ENCODE measurements around the gene SCAF8.
"Not testable (repeated sequence)": the region's sequence is repeated elsewhere in the genome, so short reads cannot be mapped to it uniquely, and the experiment has no call there.

Gene SCAF8

GRCh38 chr6:154733183-154733625, at the start of gene SCAF8:
TSS of gene SCAF8 (plus strand) at chr6:154733416. CDS start at chr6:154733901, 485 bp downstream.
- Mint-ChIP-seq H3K27me3 (no peaks in the 10 kb centered on the region), H3K4me3 (peak within 1 kb of the TSS; percentile 89 to 95), H3K4me1 (peaks cover 22 to 48% of the 10 kb centered on the region in 2 donors), H3K9me3 (no peaks in the 10 kb centered on the region), H3K36me3 (peaks cover 8 to 17% of the 10 kb centered on the region in 2 donors), H3K27ac (peak within 1 kb of the TSS; percentile 100)
- DNase-seq = peak; percentile 82
- peak; percentile 83 to 84 for ATAC-seq (replicated peaks)

- H3K27ac Mint-ChIP-seq = peak overlapping the region; percentile 76
- DNase-seq (peak; percentile 4), ATAC-seq (replicated peaks) (peak; percentile 91 to 92)
- H3K36me3 Mint-ChIP-seq = no peaks in the 10 kb centered on the region
- peaks cover 10 to 27% of the 10 kb centered on the region in 2 donors for H3K4me1 Mint-ChIP-seq
- H3K9me3 Mint-ChIP-seq = no peaks in the 10 kb centered on the region
- H3K27me3 Mint-ChIP-seq = no peaks in the 10 kb centered on the region
- peak overlapping the region; percentile 21 to 40 for H3K4me3 Mint-ChIP-seq
Observed at GRCh38 chr6:154683756-154684523, 49.3 kb upstream of the SCAF8 start.

GRCh38 chr6:154686162-154686561, 47.1 kb upstream of the SCAF8 start:
- ATAC-seq (replicated peaks) (no peak), DNase-seq (no peak)
- Mint-ChIP-seq H3K36me3 (no peaks in the 10 kb centered on the region), H3K9me3 (no peaks in the 10 kb centered on the region), H3K4me1 (peaks cover 14 to 27% of the 10 kb centered on the region in 2 donors), H3K27ac (no peak overlapping the region), H3K4me3 (no peak overlapping the region), H3K27me3 (no peaks in the 10 kb centered on the region)

- no peaks in the 10 kb centered on the region for H3K27me3 Mint-ChIP-seq
- peaks cover 7 to 12% of the 10 kb centered on the region in 2 donors for H3K4me1 Mint-ChIP-seq
- no peak for ATAC-seq (replicated peaks)
- no peak for DNase-seq
- no peaks in the 10 kb centered on the region for H3K9me3 Mint-ChIP-seq
- H3K4me3 Mint-ChIP-seq = no peak overlapping the region
- no peaks in the 10 kb centered on the region for H3K36me3 Mint-ChIP-seq
- no peak overlapping the region for H3K27ac Mint-ChIP-seq
Observed at GRCh38 chr6:154689493-154690255, 43.5 kb upstream of the SCAF8 start.

GRCh38 chr6:154690857-154691256, 42.4 kb upstream of the SCAF8 start:
- no peaks in the 10 kb centered on the region for H3K36me3 Mint-ChIP-seq
- DNase-seq (no peak), ATAC-seq (replicated peaks) (no peak)
- no peaks in the 10 kb centered on the region for H3K9me3 Mint-ChIP-seq
- H3K4me1 Mint-ChIP-seq = peaks cover 6 to 7% of the 10 kb centered on the region in 2 donors
- no peak overlapping the region for H3K4me3 Mint-ChIP-seq
- no peaks in the 10 kb centered on the region for H3K27me3 Mint-ChIP-seq
- H3K27ac Mint-ChIP-seq = no peak overlapping the region

- H3K4me1 Mint-ChIP-seq = no peaks in the 10 kb centered on the region
- H3K27ac Mint-ChIP-seq = peak overlapping the region; percentile 42
- no peak overlapping the region for H3K4me3 Mint-ChIP-seq
- no peaks in the 10 kb centered on the region for H3K9me3 Mint-ChIP-seq
- H3K27me3 Mint-ChIP-seq = no peaks in the 10 kb centered on the region
- ATAC-seq (replicated peaks) (no peak), DNase-seq (no peak)
- H3K36me3 Mint-ChIP-seq = no peaks in the 10 kb centered on the region
Observed at GRCh38 chr6:154696661-154697060, 36.6 kb upstream of the SCAF8 start.

- Mint-ChIP-seq H3K4me1 (no peaks in the 10 kb centered on the region), H3K4me3 (no peak overlapping the region), H3K9me3 (no peaks in the 10 kb centered on the region), H3K27me3 (peaks cover 3 to 7% of the 10 kb centered on the region in 2 donors), H3K36me3 (no peaks in the 10 kb centered on the region), H3K27ac (no peak overlapping the region)
- DNase-seq (no peak), ATAC-seq (replicated peaks) (no peak)
Observed at GRCh38 chr6:154703124-154703523, 30.1 kb upstream of the SCAF8 start.

GRCh38 chr6:154705471-154706113, 27.6 kb upstream of the SCAF8 start:
- H3K9me3 Mint-ChIP-seq = no peaks in the 10 kb centered on the region
- DNase-seq (no peak), ATAC-seq (replicated peaks) (no peak)
- H3K4me3 Mint-ChIP-seq = no peak overlapping the region
- H3K4me1 Mint-ChIP-seq = no peaks in the 10 kb centered on the region
- H3K27me3 Mint-ChIP-seq = peaks cover 3 to 7% of the 10 kb centered on the region in 2 donors
- H3K36me3 Mint-ChIP-seq = no peaks in the 10 kb centered on the region
- no peak overlapping the region for H3K27ac Mint-ChIP-seq

GRCh38 chr6:154706389-154706788, 26.8 kb upstream of the SCAF8 start:
- Mint-ChIP-seq H3K27me3 (peaks cover 3 to 7% of the 10 kb centered on the region in 2 donors), H3K4me3 (no peak overlapping the region), H3K27ac (no peak overlapping the region), H3K4me1 (no peaks in the 10 kb centered on the region), H3K9me3 (no peaks in the 10 kb centered on the region), H3K36me3 (no peaks in the 10 kb centered on the region)
- no peak for ATAC-seq (replicated peaks)
- DNase-seq = no peak

GRCh38 chr6:154709621-154710020, 23.6 kb upstream of the SCAF8 start:
- Mint-ChIP-seq H3K4me1 (peaks cover 4% of the 10 kb centered on the region in 2 donors), H3K27ac (no peak overlapping the region), H3K4me3 (no peak overlapping the region), H3K27me3 (peaks cover 0 to 7% of the 10 kb centered on the region in 2 donors), H3K9me3 (no peaks in the 10 kb centered on the region), H3K36me3 (no peaks in the 10 kb centered on the region)
- ATAC-seq (replicated peaks) (no peak), DNase-seq (no peak)

GRCh38 chr6:154710689-154711088, 22.5 kb upstream of the SCAF8 start:
- no peaks in the 10 kb centered on the region for H3K9me3 Mint-ChIP-seq
- DNase-seq (no peak), ATAC-seq (replicated peaks) (no peak)
- no peak overlapping the region for H3K4me3 Mint-ChIP-seq
- H3K36me3 Mint-ChIP-seq = no peaks in the 10 kb centered on the region
- H3K27me3 Mint-ChIP-seq = peaks cover 0 to 7% of the 10 kb centered on the region in 2 donors
- peaks cover 6 to 9% of the 10 kb centered on the region in 2 donors for H3K4me1 Mint-ChIP-seq
- no peak overlapping the region for H3K27ac Mint-ChIP-seq

GRCh38 chr6:154715446-154715845, 17.8 kb upstream of the SCAF8 start:
- H3K27ac Mint-ChIP-seq = no peak overlapping the region
- no peak overlapping the region for H3K4me3 Mint-ChIP-seq
- peaks cover 4 to 7% of the 10 kb centered on the region in 2 donors for H3K9me3 Mint-ChIP-seq
- DNase-seq = no peak
- ATAC-seq (replicated peaks) = peak in 1 of 2 donors; percentile 57
- peaks cover 6 to 10% of the 10 kb centered on the region in 2 donors for H3K4me1 Mint-ChIP-seq
- H3K36me3 Mint-ChIP-seq = peaks cover 3 to 7% of the 10 kb centered on the region in 2 donors
- no peaks in the 10 kb centered on the region for H3K27me3 Mint-ChIP-seq

- H3K4me3 Mint-ChIP-seq; H3K9me3 Mint-ChIP-seq; H3K36me3 Mint-ChIP-seq; H3K27ac Mint-ChIP-seq; DNase-seq; ATAC-seq (replicated peaks); H3K27me3 Mint-ChIP-seq; H3K4me1 Mint-ChIP-seq: not testable (repeated sequence)
Observed at GRCh38 chr6:154716350-154716749, 16.9 kb upstream of the SCAF8 start.

- Mint-ChIP-seq H3K27me3 (peaks cover 8 to 12% of the 10 kb centered on the region in 2 donors), H3K4me3 (no peak overlapping the region), H3K4me1 (peaks cover 2 to 6% of the 10 kb centered on the region in 2 donors), H3K9me3 (peaks cover 4 to 7% of the 10 kb centered on the region in 2 donors), H3K36me3 (peaks cover 7% of the 10 kb centered on the region in 2 donors), H3K27ac (no peak overlapping the region)
- DNase-seq (no peak), ATAC-seq (replicated peaks) (no peak)
Observed at GRCh38 chr6:154719433-154719832, 13.8 kb upstream of the SCAF8 start.
